ENCODE data around the gene KLF17. TPM values are rescaled to one million over a fixed set of nuclear protein-coding genes. Genes with fewer than 3 reads are reported as not detected.

Gene KLF17, protein sequence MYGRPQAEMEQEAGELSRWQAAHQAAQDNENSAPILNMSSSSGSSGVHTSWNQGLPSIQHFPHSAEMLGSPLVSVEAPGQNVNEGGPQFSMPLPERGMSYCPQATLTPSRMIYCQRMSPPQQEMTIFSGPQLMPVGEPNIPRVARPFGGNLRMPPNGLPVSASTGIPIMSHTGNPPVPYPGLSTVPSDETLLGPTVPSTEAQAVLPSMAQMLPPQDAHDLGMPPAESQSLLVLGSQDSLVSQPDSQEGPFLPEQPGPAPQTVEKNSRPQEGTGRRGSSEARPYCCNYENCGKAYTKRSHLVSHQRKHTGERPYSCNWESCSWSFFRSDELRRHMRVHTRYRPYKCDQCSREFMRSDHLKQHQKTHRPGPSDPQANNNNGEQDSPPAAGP
- total RNA-seq = 0.41 TPM

DNA sequence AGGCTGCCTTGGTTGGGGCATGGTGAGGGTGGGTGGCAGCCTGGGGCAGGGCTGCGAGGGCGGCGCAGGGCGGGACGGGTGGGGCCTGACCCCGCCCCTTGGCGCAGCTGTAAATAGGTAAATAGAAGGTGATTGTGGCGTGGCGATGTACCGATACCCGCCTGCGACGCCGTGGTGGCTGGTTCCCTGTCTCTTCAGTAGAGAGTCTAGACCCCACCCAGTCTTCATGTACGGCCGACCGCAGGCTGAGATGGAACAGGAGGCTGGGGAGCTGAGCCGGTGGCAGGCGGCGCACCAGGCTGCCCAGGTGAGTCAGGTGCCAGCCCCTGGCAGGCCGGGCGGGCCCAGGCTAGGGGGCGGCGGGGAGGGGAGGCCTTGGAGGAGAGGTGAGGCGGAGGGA lies at the start of gene KLF17:
TSS of gene KLF17 (plus strand) at position 140 of the 400 bp plus-strand sequence. CDS start at position 227, 87 bp downstream.
- DNase-seq = no peak

DNA sequence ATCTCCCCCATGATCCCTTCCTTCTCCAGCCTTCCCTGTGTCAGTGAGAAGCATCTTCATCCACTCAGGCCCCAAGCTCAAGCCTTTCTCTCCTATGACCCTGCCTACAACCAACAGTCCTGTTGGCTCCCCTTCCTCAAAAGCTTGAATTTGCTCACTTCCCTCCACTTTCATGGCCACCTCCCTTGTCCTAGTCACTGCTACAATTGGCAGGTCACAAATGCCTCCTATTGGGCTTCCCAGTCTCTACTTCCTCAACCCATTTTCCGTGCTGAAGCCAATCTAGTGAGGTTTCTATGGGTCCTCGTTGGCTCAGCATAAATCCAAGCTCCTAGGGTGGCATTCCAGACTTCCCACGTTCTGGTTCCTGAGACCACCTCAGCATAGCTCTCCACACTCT lies 47.2 kb upstream of the KLF17 start:
- no peak for DNase-seq

DNA sequence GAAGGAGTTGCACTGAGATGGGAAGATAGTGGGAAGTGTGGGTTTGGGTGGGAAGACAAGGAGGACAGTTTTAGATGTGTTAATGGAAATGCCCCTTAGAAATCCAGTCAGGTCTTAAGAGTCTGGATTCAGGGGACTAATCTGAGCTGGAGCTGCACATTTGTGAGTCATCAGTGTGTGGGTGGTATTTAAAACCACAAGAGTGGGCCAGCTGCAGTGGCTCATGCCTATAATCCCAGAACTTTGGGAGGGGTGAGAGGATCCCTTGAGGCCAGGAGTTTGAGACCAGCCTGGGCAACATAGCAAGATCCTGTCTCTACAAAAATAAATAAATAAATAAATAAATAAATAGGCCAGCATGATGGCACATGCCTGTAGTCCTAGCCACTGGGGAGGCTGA lies 46.4 kb upstream of the KLF17 start:
- no peak for DNase-seq

DNA sequence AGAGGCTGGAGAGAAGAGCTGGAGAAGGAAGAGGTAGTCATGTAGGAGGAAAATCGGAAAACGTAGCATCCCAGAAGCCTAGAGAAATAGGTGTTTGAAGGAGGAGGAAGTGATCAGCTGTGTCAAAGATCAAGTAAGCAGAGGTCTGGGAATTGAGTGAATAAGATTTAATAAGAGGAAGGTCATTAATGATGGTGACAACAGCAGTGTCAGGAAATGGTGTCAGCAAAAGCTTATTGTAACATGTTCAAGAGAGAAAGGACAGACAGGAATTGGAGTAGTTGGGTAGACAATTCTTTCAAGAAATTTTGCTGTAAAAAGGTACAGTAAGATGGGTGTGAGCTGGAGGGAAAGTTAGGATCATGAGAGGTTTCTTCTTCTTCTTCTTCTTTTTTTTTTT lies 45.8 kb upstream of the KLF17 start:
- no peak for DNase-seq

DNA sequence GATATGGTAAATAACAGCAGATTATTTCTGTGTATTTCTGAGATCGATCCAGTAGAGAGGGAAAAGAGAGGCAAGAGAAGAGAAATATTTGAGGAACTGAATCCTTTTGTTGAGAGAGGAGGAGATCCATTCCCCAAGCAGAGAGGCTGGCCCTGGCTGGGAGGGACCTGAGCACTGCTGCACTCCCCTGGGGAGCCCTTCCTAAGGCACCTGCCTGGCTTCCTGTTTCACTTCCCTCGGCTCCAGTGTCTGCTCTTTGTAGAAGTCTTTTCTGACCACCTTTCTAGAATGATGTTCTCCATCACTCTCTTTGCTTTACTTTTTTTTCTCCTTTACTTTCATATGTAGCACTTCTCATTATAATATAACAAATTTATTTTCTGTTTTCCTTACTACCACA lies 45.1 kb upstream of the KLF17 start:
- DNase-seq = no peak

DNA sequence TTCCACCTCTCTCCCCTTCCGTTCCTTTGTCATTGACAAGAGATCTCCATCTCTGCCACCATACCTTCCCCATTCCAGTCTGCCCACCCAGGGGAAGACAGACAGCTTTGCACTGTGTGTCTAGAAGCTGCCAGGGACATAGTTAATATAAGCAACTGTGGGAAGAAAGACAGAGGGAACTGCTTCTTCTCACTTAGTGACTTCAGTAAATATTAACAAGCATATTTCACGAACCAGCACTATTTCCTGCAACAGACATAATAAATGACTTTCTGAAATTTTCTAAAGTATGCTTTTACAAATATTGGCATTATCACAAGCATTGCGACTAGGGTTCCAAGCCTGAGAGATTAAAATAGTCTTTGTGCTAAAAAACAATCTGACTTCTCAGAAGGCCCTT lies 44.2 kb upstream of the KLF17 start:
- no peak for DNase-seq

DNA sequence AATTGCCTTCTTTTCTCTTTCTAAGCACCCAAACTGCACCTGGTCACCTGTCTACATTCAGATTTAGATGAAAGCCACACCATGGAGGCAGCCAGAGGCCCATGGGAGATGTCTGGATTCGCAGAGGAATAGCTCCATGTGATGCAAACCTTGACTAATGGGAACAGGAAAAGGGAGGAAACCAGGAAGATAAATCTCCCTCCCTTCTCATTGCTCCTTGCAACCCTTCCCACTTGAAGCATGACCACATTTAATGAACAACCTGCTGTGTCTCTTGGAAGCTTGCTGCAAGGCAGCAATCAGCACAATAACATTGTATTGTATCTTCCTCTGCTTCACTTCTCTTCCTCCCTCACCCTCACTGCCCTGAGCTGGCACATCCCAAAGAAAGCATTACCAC lies 42.6 kb upstream of the KLF17 start:
- DNase-seq = no peak

DNA sequence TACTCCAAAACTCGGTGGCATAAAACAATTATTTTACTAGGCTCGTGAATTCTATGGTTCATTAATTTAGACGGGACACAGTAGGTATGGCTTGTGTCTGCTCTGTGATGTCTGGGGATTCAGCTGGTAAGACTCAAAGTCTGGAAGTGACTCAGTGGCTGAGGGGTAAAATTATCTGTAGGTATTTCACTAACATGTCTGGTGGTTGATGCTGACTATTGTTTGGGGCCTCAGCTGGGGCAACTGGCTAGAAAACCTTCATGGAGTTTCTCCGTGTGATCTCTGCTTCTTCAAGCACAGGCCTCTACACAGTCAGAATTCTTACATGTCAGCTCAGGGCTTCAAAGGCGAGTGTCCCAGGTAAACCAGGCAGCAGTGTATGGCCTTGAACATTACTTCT lies 41.2 kb upstream of the KLF17 start:
- no peak for DNase-seq

DNA sequence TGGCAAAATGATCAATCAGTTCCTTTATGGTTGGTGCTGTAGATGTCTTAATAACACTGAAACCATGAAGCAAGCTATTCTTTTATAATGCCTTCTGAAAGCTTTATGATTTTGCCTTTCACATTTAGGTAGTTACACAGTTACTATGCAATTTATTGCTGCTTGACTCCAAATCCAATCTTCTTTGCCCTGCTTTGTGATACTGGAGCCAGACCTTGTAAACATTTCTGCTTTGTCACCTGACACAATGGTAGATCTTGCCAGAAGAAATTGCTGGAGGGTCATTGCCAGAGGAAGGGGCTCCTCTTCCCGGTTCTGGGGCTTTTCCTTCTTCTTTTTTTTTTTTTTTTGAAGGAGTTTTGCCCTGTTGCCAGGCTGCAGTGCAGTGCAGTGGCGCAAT lies 40.5 kb upstream of the KLF17 start:
- DNase-seq = no peak

DNA sequence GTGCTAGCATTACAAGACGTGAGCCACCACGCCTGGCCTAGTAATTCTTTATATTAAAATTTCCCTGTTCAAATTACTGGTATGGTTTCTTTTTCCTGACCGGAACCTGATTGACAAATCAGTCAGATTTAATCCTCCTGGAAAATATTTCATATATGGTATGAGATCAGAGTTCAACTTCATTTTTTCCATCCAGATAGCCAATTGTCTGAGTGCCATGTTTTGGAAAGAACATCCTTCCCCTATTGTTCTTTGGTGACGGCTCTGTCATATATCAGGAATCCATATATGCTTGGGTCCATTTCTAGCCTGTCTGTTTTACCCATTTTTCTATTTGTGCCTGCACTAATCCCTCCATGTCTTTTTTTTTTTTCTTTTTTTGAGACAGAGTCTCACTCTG lies 39.1 kb upstream of the KLF17 start:
- no peak for DNase-seq

DNA sequence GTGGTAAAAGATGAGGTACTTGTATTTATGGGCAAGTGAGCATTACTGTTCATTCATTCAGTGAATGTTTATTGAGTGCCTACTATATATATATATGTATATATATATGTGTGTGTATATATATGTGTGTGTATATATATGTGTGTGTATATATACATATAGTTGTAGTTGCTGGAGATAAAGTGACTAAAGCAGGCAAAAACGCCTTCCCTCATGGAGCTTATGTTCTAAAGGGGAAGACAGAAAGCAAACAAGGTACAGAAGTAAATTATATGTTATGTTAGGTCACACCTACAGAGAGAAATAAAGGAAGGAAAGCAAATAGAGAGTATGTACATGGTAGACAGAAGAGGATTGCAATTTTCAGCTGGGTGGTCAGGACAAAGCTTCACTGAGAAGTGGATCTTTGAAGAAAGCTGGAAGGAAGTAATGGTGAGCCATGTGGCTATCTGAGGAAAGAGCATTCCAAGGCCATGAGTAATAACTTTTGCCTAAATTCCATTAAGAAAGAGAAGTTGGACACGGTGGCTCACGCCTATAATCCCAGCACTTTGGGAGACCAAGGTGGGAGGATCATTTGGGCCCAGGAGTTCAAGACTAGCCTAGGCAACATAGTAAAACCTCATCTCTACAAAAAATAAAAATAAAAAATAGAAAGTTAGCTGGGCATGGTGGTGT lies 33.5 kb upstream of the KLF17 start:
- DNase-seq = no peak

DNA sequence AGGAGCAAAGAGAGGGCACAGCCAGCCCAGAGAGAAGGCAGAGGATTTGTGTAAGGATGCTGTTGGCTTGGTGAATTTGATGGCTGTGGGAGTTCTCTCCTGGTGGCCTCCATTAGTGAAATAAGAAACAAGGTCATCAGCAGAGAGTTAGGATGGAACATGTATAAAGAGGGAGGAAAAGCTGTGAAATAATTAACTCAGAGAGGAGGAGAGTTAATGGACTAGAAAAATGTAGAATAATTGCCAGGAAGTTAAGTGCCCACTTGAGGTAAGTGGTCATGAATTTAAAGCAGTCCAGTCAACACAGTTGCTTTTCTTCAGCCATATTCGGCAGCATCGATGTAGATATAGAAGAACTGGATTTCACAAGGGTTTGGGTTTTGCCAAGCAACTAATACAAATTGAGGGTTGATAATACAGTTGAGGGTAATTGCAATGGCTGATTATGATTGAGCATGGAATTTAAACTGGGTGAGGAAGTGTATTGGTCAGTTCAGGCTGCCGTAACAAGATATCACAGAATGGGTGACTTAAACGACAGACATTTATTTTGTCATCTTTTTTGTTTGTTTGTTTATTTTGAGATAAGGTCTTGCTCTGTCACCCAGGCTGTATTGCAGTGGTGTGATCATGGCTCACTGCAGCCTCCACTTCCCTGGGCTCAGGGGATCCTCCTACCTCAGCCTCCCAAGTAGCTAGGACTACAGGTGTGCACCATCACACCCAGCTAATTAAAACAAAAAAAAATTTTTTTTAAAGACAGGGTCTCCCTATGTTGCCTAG lies 31.7 kb upstream of the KLF17 start:
- no peak for DNase-seq

DNA sequence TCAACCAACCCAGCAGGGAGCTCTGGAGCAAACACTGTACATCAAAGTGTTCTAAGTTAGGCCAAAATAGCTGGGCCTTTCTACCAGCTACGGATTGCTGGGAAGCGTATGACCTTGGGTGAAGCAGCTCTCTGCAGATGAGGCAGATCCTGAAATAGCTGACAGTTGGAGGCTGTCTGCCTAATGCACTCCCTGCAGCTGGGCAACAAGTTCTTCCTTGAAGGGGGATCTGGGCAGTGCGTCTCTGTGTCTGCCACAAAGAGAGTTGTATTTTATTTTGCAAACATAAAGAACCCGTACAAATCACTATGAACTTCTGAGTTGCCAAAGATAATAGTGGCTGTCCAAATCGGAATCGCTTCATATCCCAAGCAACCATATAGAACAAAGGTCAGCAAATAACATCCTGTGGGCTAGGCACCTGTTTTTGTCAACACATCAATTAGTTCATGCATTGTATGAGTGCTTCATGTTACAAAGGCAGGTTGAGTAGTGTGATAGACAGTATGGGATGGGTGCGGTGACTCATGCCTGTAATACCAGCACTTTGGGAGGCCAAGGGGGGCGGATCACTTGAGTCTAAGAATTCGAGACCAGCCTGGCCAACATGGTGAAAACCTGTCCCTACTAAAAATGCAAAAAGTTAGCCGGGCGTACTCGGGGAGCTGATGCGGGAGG lies 29.1 kb upstream of the KLF17 start:
- DNase-seq = peak; percentile 43

DNA sequence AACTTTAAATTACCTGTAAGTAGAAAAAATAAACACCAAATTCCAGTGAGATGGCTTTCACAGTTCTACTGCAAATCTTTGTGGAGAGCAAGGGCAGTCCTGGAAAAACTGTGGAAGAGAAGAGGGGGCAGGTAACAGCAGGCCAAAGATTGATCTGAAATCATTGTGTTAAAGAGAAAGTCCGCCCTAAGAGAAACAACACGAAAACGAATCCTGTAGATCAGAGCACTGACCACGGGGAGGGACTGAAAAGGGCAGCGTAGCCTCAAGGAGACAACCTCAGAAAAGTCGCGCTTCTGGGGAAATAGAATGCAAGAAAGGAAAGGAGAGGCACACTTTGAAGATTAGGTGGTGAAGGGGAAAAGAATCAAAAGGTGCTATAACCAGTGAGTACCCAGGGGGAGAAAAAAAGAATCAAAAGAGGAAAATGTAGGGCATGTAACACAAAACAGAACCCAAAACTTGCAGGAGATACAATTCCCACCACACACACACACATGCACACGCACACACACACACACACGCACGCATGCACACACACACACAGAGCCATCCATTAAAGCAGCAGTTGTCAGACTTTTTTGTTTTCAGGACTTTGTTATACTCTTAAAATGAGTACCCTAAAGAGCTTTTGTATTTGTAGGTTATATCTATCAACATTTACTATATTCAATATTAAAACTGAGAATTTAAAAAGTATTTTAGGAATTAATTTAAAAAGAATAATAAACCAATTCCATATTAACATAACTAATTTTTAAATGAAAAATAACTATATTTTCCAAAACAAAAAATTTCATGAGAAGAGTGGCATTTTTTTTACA lies 28.0 kb upstream of the KLF17 start:
- no peak for DNase-seq

DNA sequence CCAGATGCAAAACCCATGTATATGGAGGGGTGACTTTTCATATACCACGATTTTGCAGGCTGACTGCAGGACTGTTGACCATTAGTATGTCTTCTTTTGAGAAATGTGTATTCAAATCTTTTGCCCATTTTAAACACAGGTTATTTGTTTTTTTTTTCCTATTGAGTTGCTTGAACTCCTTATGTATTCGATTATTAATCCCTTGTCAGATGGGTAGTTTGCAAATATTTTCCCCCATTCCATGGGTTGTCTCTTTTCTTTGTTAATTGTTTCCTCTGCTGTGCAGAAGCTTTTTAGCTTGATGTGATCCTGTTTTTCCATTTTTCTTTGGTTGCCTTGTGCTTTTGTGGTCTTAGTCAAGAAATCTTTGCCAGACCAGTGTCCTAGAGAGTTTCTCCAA lies 24.6 kb upstream of the KLF17 start:
- DNase-seq = no peak

DNA sequence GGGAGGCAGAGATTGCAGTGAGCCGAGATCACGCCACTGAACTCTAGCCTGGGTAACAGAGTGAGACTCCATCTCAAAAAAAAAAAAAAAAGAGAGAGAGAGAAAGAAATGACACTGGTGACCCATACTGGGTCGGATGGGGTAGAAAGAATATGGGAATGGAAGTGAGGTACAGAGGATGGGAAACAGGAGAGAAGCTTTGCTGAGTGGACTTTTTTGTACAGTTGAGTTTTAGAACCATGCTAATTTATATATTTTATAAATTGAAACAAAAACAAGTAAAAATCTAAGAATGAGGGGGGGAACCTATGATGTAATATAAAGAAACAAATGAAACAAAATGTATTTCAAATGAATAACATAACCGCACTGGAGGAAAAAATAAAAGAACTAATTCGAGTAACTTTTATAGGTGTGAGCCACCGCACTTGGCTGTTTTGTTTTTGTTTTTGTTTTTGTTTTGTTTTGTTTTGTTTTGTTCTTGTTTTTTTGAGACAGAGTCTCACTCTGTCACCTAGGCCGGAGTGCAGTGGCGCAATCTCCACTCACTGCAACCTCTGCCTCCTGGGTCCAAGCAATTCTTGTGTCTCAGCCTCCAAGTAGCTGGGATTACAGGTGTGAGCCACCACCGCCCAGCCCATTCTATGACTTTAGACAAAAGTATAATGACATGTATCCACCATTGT lies 18.3 kb upstream of the KLF17 start:
- no peak for DNase-seq

DNA sequence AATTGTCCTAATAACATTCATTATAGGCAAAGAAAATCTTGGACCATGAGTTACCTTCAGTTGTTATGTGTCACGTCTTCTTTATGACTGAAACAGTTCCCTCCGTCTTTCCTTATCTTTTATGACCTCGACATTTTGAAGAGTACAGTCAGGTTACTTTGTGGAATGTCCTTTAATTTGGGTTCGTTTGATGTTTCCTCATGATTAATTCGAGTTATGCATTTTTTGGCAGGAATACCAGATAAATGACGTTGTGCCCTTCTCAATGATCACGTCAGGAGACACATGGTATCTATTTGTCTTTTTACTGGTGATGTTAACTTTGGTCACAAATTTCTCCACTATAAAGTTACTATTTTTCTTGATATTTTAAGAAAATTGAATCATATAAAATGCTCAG lies 17.3 kb upstream of the KLF17 start:
- no peak for DNase-seq

DNA sequence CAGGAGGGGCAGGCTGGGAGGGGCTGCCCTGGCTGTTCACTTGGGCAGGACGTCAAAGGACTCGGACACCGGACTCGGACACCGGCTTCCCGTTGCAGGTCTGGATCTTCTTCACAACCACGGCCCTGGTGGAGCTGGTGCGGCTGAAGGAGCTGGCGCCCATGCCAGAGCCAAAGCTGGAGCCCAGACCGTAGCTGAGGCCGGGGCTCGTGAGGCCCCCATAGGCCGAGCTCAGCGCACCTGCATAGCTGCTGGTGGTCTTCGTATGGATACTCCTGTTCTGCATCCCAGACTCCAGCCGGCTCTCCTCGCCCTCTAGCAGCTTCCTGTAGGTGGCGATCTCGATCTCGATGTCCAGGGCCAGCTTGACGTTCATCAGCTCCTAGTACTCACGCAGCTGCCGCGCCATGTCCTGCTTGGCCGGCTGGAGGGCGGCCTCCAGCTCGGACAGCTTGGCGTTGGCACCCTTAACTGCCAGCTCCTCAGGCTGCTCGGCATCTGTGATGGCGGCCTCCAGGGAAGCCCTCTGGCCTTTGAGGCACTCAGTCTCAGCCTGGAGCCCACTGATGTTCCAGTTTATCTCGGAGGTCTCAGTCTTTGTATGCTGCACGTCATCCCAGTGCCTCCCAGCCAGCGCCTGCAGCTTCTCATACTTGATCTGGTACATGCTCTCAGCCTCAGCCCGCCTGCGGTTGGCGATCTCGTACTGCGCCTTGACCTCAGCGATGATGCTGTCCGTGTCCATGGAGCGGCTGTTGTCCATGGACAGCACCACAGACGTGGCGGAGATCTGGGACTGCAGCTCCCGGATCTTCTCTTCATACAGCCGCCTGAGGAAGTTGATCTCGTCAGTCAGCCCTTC lies 15.1 kb upstream of the KLF17 start:
- peak; percentile 37 for DNase-seq

DNA sequence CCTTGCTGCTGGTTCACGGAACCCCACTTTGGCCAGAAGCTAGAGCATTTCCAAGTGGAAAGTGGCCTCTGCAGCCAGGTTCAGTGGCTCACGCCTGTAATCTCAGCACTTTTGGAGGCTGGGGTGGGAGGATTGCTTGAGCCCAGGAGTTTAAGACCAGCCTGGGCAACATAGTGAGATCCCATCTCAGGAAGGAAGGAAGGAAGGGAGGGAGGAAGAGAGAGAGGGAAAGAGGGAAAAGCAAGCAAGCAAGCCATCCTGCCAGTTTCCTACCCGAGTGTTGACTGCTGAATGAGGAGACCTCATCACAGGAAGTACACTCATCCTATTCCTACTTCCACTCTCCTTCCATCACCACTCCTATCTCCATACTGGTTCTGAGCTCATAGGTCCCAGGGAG lies 12.8 kb upstream of the KLF17 start:
- DNase-seq = no peak

DNA sequence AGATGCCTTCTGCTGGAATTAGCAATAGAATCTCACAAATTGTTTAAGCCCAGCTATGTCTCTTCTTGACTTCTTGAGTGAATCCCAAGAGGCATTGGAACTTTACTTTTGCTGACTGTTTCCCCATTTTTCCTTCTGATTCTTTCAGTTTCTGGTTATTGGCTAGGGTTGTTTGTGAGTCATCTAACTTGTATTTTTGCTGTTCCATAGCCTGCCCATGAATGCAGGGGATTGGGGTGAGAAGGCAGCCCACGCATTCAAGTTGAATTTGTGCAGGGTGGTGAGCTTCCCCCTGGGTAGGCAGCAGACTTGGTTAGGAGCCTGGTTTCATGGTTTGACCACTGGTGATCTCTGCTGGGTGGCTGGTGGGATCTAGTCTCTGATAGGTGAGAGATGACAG lies 10.4 kb upstream of the KLF17 start:
- DNase-seq = no peak
